ENCODE measurements around the gene BCAR1.

BCAR1 gene

DNA sequence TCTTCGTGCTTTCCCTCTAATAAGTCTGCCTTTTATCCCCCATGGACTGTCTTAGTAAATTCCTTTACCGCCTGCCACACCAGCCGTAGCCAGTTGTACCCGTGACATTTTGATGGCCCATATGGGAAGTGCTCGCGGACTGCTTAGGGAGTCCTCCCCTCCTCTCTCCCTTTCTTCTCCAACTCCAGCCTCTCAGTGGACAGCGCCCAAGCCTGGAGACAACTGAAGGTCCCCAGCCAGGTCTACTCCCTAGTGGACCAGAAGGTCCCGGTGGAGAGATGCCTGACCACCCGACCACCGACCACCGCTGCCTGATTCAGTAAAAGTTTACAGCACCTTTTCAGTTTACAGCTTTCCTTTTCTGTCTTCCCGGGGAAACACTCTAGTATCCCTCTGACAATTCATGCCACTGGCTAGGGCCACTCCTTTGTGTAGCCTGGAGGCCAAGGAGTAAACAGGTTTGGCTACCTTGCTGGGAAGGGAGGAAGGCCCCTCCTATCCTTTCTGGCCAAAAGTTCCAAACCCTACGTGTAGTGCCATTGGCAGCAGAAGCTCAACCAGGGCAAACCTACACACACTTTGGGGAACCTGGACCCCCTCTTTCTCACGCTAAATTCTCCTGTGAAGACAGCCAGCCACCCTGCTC lies 62.5 kb downstream of the BCAR1 start:
- H3K36me3 ChIP-seq (ENCODE audit: control insufficient read depth, low read depth, low read length) = no peaks in the 10 kb centered on the region
- H3K9ac ChIP-seq (ENCODE audit: low read length) = no peak overlapping the region
- no peaks in the 10 kb centered on the region for H3K27me3 ChIP-seq (ENCODE audit: control insufficient read depth, insufficient read depth, low read length)
- no peak overlapping the region for H3K27ac ChIP-seq (ENCODE audit: low read length)
- no peaks in the 10 kb centered on the region for H3K4me1 ChIP-seq (ENCODE audit: control insufficient read depth, low read depth, low read length)
- H3K9me3 ChIP-seq (ENCODE audit: control insufficient read depth, low read depth, low read length) = no peaks in the 10 kb centered on the region
- H3K4me3 ChIP-seq (ENCODE audit: low read length) = no peak overlapping the region

DNA sequence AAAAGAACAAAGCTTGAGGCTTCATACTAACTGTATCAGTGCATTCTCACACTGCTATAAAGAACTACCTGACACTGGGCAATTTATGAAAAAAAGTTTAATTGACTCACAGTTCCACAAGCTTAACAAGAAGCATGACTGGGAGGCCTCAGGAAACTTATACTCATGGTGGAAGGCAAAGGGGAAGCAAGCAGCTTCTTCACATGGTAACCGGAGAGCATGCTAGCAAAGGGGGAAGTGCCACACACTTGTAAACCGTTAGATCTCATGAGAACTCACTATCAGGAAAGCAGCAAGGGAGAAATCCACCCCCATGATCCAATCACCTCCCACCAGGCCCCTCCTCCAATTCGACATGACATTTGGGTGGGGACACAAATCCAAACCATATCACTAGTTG lies 69.8 kb downstream of the BCAR1 start:
- Histone ChIP-seq H3K4me1 (ENCODE audit: control insufficient read depth, low read depth, low read length) (no peaks in the 10 kb centered on the region), H3K9ac (ENCODE audit: low read length) (no peak overlapping the region), H3K9me3 (ENCODE audit: control insufficient read depth, low read depth, low read length) (no peaks in the 10 kb centered on the region), H3K4me3 (ENCODE audit: low read length) (no peak overlapping the region), H3K36me3 (ENCODE audit: control insufficient read depth, low read depth, low read length) (no peaks in the 10 kb centered on the region), H3K27me3 (ENCODE audit: control insufficient read depth, insufficient read depth, low read length) (no peaks in the 10 kb centered on the region), H3K27ac (ENCODE audit: low read length) (no peak overlapping the region)

DNA sequence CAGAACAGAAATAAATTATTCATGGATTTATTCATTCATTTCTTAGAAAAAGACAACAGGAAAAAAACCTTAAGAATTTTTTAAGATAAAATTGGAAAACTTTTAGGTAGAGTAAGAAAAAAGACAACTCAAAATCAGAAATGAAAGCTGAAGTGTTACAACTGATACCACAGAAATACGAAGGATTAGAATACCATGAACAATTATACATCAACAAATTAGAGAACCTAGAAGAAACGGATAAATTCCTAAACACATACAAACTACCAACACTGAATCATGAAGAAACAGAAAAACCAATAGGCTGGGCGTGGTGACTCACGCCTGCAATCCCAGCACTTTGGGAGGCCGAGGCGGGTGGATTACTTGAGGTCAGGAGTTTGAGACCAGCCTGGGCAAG lies 72.2 kb downstream of the BCAR1 start:
- no peaks in the 10 kb centered on the region for H3K36me3 ChIP-seq (ENCODE audit: control insufficient read depth, low read depth, low read length)
- H3K9ac ChIP-seq (ENCODE audit: low read length) = no peak overlapping the region
- no peak overlapping the region for H3K27ac ChIP-seq (ENCODE audit: low read length)
- no peaks in the 10 kb centered on the region for H3K4me1 ChIP-seq (ENCODE audit: control insufficient read depth, low read depth, low read length)
- peaks cover 8% of the 10 kb centered on the region for H3K9me3 ChIP-seq (ENCODE audit: control insufficient read depth, low read depth, low read length)
- no peak overlapping the region for H3K4me3 ChIP-seq (ENCODE audit: low read length)
- H3K27me3 ChIP-seq (ENCODE audit: control insufficient read depth, insufficient read depth, low read length) = no peaks in the 10 kb centered on the region
